ENCODE measurements around the gene CBX2.
A peak's percentile ranks its signal among the peaks of the same experiment; 100 is the strongest.

CBX2 gene

DNA sequence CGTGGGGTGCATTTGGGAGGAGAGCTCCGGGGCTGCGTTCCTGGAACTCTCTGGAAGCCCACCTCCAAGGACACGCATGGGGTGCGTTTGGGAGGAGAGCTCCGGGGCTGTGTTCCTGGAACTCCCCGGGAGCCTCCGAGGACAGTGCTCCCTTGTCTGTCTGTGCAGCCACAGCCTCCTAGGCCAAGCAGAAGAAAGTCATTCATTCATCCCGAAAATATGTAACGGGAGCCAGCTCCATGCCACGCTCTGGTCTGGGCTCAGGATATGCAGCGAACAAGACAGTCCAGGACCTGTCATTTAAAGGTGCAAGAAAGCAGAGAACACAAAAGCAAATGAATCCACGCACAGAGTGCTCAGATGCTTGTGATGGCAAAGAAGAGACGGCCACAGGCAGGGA lies 39.3 kb upstream of the CBX2 start:
- no peaks in the 10 kb centered on the region for H3K4me1 ChIP-seq
- no peaks in the 10 kb centered on the region for H3K9me3 ChIP-seq (ENCODE audit: control insufficient read depth, low read length)
- H3K4me3 ChIP-seq (ENCODE audit: low read depth, low read length), result no peak overlapping the region
- no peak overlapping the region for H2AFZ ChIP-seq
- H3K79me2 ChIP-seq, result no peaks in the 10 kb centered on the region
- H3K27ac ChIP-seq, result no peak overlapping the region
- H3K9ac ChIP-seq, result no peak overlapping the region
- TF ChIP-seq, protein P1, sequence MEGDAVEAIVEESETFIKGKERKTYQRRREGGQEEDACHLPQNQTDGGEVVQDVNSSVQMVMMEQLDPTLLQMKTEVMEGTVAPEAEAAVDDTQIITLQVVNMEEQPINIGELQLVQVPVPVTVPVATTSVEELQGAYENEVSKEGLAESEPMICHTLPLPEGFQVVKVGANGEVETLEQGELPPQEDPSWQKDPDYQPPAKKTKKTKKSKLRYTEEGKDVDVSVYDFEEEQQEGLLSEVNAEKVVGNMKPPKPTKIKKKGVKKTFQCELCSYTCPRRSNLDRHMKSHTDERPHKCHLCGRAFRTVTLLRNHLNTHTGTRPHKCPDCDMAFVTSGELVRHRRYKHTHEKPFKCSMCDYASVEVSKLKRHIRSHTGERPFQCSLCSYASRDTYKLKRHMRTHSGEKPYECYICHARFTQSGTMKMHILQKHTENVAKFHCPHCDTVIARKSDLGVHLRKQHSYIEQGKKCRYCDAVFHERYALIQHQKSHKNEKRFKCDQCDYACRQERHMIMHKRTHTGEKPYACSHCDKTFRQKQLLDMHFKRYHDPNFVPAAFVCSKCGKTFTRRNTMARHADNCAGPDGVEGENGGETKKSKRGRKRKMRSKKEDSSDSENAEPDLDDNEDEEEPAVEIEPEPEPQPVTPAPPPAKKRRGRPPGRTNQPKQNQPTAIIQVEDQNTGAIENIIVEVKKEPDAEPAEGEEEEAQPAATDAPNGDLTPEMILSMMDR (IDR thresholded peaks at IDR 0.05), result no peak
- no peaks in the 10 kb centered on the region for H3K36me3 ChIP-seq (ENCODE audit: control insufficient read depth, insufficient read depth, low read length)
- H3K4me2 ChIP-seq (ENCODE audit: low read length), result no peak overlapping the region
- H3K27me3 ChIP-seq (ENCODE audit: control insufficient read depth, insufficient read depth, low read length), result no peaks in the 10 kb centered on the region

- TF ChIP-seq, protein P1 (IDR thresholded peaks at IDR 0.05), result no peak
- Histone ChIP-seq H3K36me3 (ENCODE audit: control insufficient read depth, insufficient read depth, low read length) (no peaks in the 10 kb centered on the region), H3K4me2 (ENCODE audit: low read length) (no peak overlapping the region), H3K4me1 (no peaks in the 10 kb centered on the region), H3K4me3 (ENCODE audit: low read depth, low read length) (no peak overlapping the region), H3K79me2 (no peaks in the 10 kb centered on the region), H2AFZ (no peak overlapping the region), H3K27ac (no peak overlapping the region), H3K9ac (no peak overlapping the region), H3K27me3 (ENCODE audit: control insufficient read depth, insufficient read depth, low read length) (no peaks in the 10 kb centered on the region), H3K9me3 (ENCODE audit: control insufficient read depth, low read length) (no peaks in the 10 kb centered on the region)
Observed at GRCh38 chr17:79739148-79740062, 38.5 kb upstream of the CBX2 start.

- no peak overlapping the region for H3K4me3 ChIP-seq (ENCODE audit: low read depth, low read length)
- no peak overlapping the region for H3K9ac ChIP-seq
- no peaks in the 10 kb centered on the region for H3K9me3 ChIP-seq (ENCODE audit: control insufficient read depth, low read length)
- no peak overlapping the region for H3K27ac ChIP-seq
- no peaks in the 10 kb centered on the region for H3K27me3 ChIP-seq (ENCODE audit: control insufficient read depth, insufficient read depth, low read length)
- H3K36me3 ChIP-seq (ENCODE audit: control insufficient read depth, insufficient read depth, low read length), result no peaks in the 10 kb centered on the region
- no peak overlapping the region for H2AFZ ChIP-seq
- no peak overlapping the region for H3K4me2 ChIP-seq (ENCODE audit: low read length)
- TF ChIP-seq, protein P1 (IDR thresholded peaks at IDR 0.05), result no peak
- H3K4me1 ChIP-seq, result no peaks in the 10 kb centered on the region
- H3K79me2 ChIP-seq, result no peaks in the 10 kb centered on the region
Observed at GRCh38 chr17:79740413-79740812, 37.5 kb upstream of the CBX2 start.

GRCh38 chr17:79741401-79741750 lies 36.6 kb upstream of the CBX2 start:
- Histone ChIP-seq H3K4me3 (ENCODE audit: low read depth, low read length) (peak overlapping the region; percentile 1), H3K27me3 (ENCODE audit: control insufficient read depth, insufficient read depth, low read length) (no peaks in the 10 kb centered on the region)

More at GRCh38 chr17:79741401-79741750, 36.6 kb upstream of the CBX2 start:
- H3K9me3 ChIP-seq (ENCODE audit: control insufficient read depth, low read length), result no peaks in the 10 kb centered on the region
- no peaks in the 10 kb centered on the region for H3K4me1 ChIP-seq
- H3K27ac ChIP-seq, result no peak overlapping the region
- H2AFZ ChIP-seq, result peak overlapping the region; percentile 46
- no peak overlapping the region for H3K9ac ChIP-seq
- peak overlapping the region; percentile 50 for H3K4me2 ChIP-seq (ENCODE audit: low read length)
- no peaks in the 10 kb centered on the region for H3K36me3 ChIP-seq (ENCODE audit: control insufficient read depth, insufficient read depth, low read length)
- TF ChIP-seq, protein P1 (IDR thresholded peaks at IDR 0.05), result no peak
- H3K79me2 ChIP-seq, result no peaks in the 10 kb centered on the region
